ENCODE data around the gene COL6A3. TPM values are rescaled to one million over a fixed set of nuclear protein-coding genes. Genes with fewer than 3 reads are reported as not detected.

Gene COL6A3
- total RNA-seq, 1 experiment from 2014 or later: 0.07 TPM

- no peak overlapping the region for H3K4me2 ChIP-seq (ENCODE audit: low read depth, low read length, poor library complexity, severe bottlenecking)
- H2AFZ ChIP-seq (ENCODE audit: low read length): no peak overlapping the region
Measured at GRCh38 chr2:237298151-237299118, 115.5 kb downstream of the COL6A3 start.

GRCh38 chr2:237297421-237298150 lies 116.4 kb downstream of the COL6A3 start:
- Histone ChIP-seq H3K9ac (ENCODE audit: low read length) (no peak overlapping the region), H3K36me3 (ENCODE audit: insufficient read depth, low read length) (no peaks in the 10 kb centered on the region), H3K4me3 (ENCODE audit: low read length) (no peak overlapping the region), H2AFZ (ENCODE audit: low read length) (no peak overlapping the region), H3K79me2 (ENCODE audit: low read length) (no peaks in the 10 kb centered on the region), H3K9me2 (replicated peaks; ENCODE audit: insufficient read depth, low read length) (no peaks in the 10 kb centered on the region), H3K9me3 (ENCODE audit: low read length) (no peaks in the 10 kb centered on the region), H3K4me2 (ENCODE audit: low read depth, low read length, poor library complexity, severe bottlenecking) (no peak overlapping the region), H3K27me3 (ENCODE audit: low read length) (no peaks in the 10 kb centered on the region), H3K27ac (ENCODE audit: low read length) (no peak overlapping the region), H4K20me1 (ENCODE audit: insufficient read depth, low read depth, low read length) (no peaks in the 10 kb centered on the region), H3K4me1 (ENCODE audit: low read length) (no peaks in the 10 kb centered on the region)
- no peak for DNase-seq

More at GRCh38 chr2:237298151-237299118, 115.5 kb downstream of the COL6A3 start:
- H3K9me2 ChIP-seq (replicated peaks; ENCODE audit: insufficient read depth, low read length): no peaks in the 10 kb centered on the region
- no peak overlapping the region for H3K4me3 ChIP-seq (ENCODE audit: low read length)
- H3K27ac ChIP-seq (ENCODE audit: low read length): no peak overlapping the region
- DNase-seq: no peak
- no peaks in the 10 kb centered on the region for H3K9me3 ChIP-seq (ENCODE audit: low read length)
- no peaks in the 10 kb centered on the region for H3K36me3 ChIP-seq (ENCODE audit: insufficient read depth, low read length)
- no peak overlapping the region for H3K9ac ChIP-seq (ENCODE audit: low read length)
- no peaks in the 10 kb centered on the region for H3K79me2 ChIP-seq (ENCODE audit: low read length)
- no peaks in the 10 kb centered on the region for H4K20me1 ChIP-seq (ENCODE audit: insufficient read depth, low read depth, low read length)
- H3K27me3 ChIP-seq (ENCODE audit: low read length): no peaks in the 10 kb centered on the region
- H3K4me1 ChIP-seq (ENCODE audit: low read length): no peaks in the 10 kb centered on the region

GRCh38 chr2:237296756-237297155 lies 117.2 kb downstream of the COL6A3 start:
- Histone ChIP-seq H3K9ac (ENCODE audit: low read length) (no peak overlapping the region), H3K4me1 (ENCODE audit: low read length) (no peaks in the 10 kb centered on the region), H3K36me3 (ENCODE audit: insufficient read depth, low read length) (no peaks in the 10 kb centered on the region), H2AFZ (ENCODE audit: low read length) (no peak overlapping the region), H4K20me1 (ENCODE audit: insufficient read depth, low read depth, low read length) (no peaks in the 10 kb centered on the region), H3K9me2 (replicated peaks; ENCODE audit: insufficient read depth, low read length) (no peaks in the 10 kb centered on the region), H3K27me3 (ENCODE audit: low read length) (no peaks in the 10 kb centered on the region), H3K4me2 (ENCODE audit: low read depth, low read length, poor library complexity, severe bottlenecking) (no peak overlapping the region), H3K4me3 (ENCODE audit: low read length) (no peak overlapping the region), H3K9me3 (ENCODE audit: low read length) (no peaks in the 10 kb centered on the region), H3K27ac (ENCODE audit: low read length) (no peak overlapping the region), H3K79me2 (ENCODE audit: low read length) (no peaks in the 10 kb centered on the region)
- DNase-seq: no peak

GRCh38 chr2:237295889-237296480 lies 118.0 kb downstream of the COL6A3 start:
- H3K4me2 ChIP-seq (ENCODE audit: low read depth, low read length, poor library complexity, severe bottlenecking): no peak overlapping the region
- H3K9me3 ChIP-seq (ENCODE audit: low read length): no peaks in the 10 kb centered on the region
- no peak overlapping the region for H3K4me3 ChIP-seq (ENCODE audit: low read length)
- H3K9ac ChIP-seq (ENCODE audit: low read length): no peak overlapping the region
- no peaks in the 10 kb centered on the region for H4K20me1 ChIP-seq (ENCODE audit: insufficient read depth, low read depth, low read length)
- H3K36me3 ChIP-seq (ENCODE audit: insufficient read depth, low read length): no peaks in the 10 kb centered on the region
- no peaks in the 10 kb centered on the region for H3K9me2 ChIP-seq (replicated peaks; ENCODE audit: insufficient read depth, low read length)
- H3K4me1 ChIP-seq (ENCODE audit: low read length): no peaks in the 10 kb centered on the region
- no peak overlapping the region for H2AFZ ChIP-seq (ENCODE audit: low read length)
- no peaks in the 10 kb centered on the region for H3K27me3 ChIP-seq (ENCODE audit: low read length)
- DNase-seq: no peak
- no peaks in the 10 kb centered on the region for H3K79me2 ChIP-seq (ENCODE audit: low read length)
- H3K27ac ChIP-seq (ENCODE audit: low read length): no peak overlapping the region

- H3K27ac ChIP-seq (ENCODE audit: low read length): no peak overlapping the region
- no peak overlapping the region for H3K4me3 ChIP-seq (ENCODE audit: low read length)
- no peaks in the 10 kb centered on the region for H3K27me3 ChIP-seq (ENCODE audit: low read length)
- no peak overlapping the region for H3K9ac ChIP-seq (ENCODE audit: low read length)
- no peak overlapping the region for H3K4me2 ChIP-seq (ENCODE audit: low read depth, low read length, poor library complexity, severe bottlenecking)
- no peak for DNase-seq
- no peaks in the 10 kb centered on the region for H3K79me2 ChIP-seq (ENCODE audit: low read length)
- H3K9me2 ChIP-seq (replicated peaks; ENCODE audit: insufficient read depth, low read length): no peaks in the 10 kb centered on the region
- H2AFZ ChIP-seq (ENCODE audit: low read length): no peak overlapping the region
- H3K36me3 ChIP-seq (ENCODE audit: insufficient read depth, low read length): no peaks in the 10 kb centered on the region
- no peaks in the 10 kb centered on the region for H4K20me1 ChIP-seq (ENCODE audit: insufficient read depth, low read depth, low read length)
- H3K9me3 ChIP-seq (ENCODE audit: low read length): no peaks in the 10 kb centered on the region
- no peaks in the 10 kb centered on the region for H3K4me1 ChIP-seq (ENCODE audit: low read length)
Measured at GRCh38 chr2:237294460-237294859, 119.5 kb downstream of the COL6A3 start.

- Histone ChIP-seq H3K27me3 (ENCODE audit: low read length) (no peaks in the 10 kb centered on the region), H3K9me3 (ENCODE audit: low read length) (no peaks in the 10 kb centered on the region), H3K9me2 (replicated peaks; ENCODE audit: insufficient read depth, low read length) (no peaks in the 10 kb centered on the region), H3K4me1 (ENCODE audit: low read length) (no peaks in the 10 kb centered on the region), H3K9ac (ENCODE audit: low read length) (no peak overlapping the region), H4K20me1 (ENCODE audit: insufficient read depth, low read depth, low read length) (no peaks in the 10 kb centered on the region), H3K4me3 (ENCODE audit: low read length) (no peak overlapping the region), H2AFZ (ENCODE audit: low read length) (no peak overlapping the region), H3K4me2 (ENCODE audit: low read depth, low read length, poor library complexity, severe bottlenecking) (no peak overlapping the region), H3K79me2 (ENCODE audit: low read length) (no peaks in the 10 kb centered on the region), H3K36me3 (ENCODE audit: insufficient read depth, low read length) (no peaks in the 10 kb centered on the region), H3K27ac (ENCODE audit: low read length) (no peak overlapping the region)
- DNase-seq: no peak
Measured at GRCh38 chr2:237293978-237294377, 120.0 kb downstream of the COL6A3 start.

- Histone ChIP-seq H3K4me3 (ENCODE audit: low read length) (no peak overlapping the region), H3K4me2 (ENCODE audit: low read depth, low read length, poor library complexity, severe bottlenecking) (no peak overlapping the region)
Measured at GRCh38 chr2:237291138-237291792, 122.7 kb downstream of the COL6A3 start.

More at GRCh38 chr2:237291138-237291792, 122.7 kb downstream of the COL6A3 start:
- Histone ChIP-seq H3K9ac (ENCODE audit: low read length) (no peak overlapping the region), H3K4me1 (ENCODE audit: low read length) (no peaks in the 10 kb centered on the region), H3K27ac (ENCODE audit: low read length) (no peak overlapping the region), H3K27me3 (ENCODE audit: low read length) (no peaks in the 10 kb centered on the region), H4K20me1 (ENCODE audit: insufficient read depth, low read depth, low read length) (no peaks in the 10 kb centered on the region), H3K36me3 (ENCODE audit: insufficient read depth, low read length) (no peaks in the 10 kb centered on the region), H3K79me2 (ENCODE audit: low read length) (no peaks in the 10 kb centered on the region), H2AFZ (ENCODE audit: low read length) (no peak overlapping the region), H3K9me3 (ENCODE audit: low read length) (no peaks in the 10 kb centered on the region), H3K9me2 (replicated peaks; ENCODE audit: insufficient read depth, low read length) (no peaks in the 10 kb centered on the region)
- no peak for DNase-seq

Data from Karpas-422 (cell line).